Posterior vena cava (tissue), 2 donors: Measurements from ENCODE around the gene ADGRF4. TPM values are rescaled to one million over a fixed set of nuclear protein-coding genes. Genes with fewer than 3 reads are reported as not detected.

Source experiments
- DNase-seq: peaks from one replicate; pipeline ENCODE4 v3.0.0-alpha.2; 2020; ENCODE audit warnings: low spot score
- intact Hi-C, 2 donors: fragments of 100-400 bp; cut with DNase I; formaldehyde crosslinking; loops; one replicate each; pipeline versions ENCODE4 v1.14.1 to v1.14.2; 2022 to 2023
- long read RNA-seq, 2 donors: library from polyadenylated mRNA; unstranded; transcript quantifications; one replicate each; pipeline ENCODE4 v2.0.0, GENCODE V29; 2020 to 2021
- total RNA-seq, 2 donors: library from RNA; stranded (reverse); fragmentation: NEBNext Ultra II Directional; extraction: Animal tissue kit (Norgen Biotek cat#: 25700); gene quantifications; one replicate each; pipeline ENCODE4 v1.2.1, GENCODE V29; 2021
- donor health status: DM: yes; HTN: yes; CAD: no.
- donor health status: DM: yes; HTN: yes; CAD: no.

ADGRF4 gene, protein sequence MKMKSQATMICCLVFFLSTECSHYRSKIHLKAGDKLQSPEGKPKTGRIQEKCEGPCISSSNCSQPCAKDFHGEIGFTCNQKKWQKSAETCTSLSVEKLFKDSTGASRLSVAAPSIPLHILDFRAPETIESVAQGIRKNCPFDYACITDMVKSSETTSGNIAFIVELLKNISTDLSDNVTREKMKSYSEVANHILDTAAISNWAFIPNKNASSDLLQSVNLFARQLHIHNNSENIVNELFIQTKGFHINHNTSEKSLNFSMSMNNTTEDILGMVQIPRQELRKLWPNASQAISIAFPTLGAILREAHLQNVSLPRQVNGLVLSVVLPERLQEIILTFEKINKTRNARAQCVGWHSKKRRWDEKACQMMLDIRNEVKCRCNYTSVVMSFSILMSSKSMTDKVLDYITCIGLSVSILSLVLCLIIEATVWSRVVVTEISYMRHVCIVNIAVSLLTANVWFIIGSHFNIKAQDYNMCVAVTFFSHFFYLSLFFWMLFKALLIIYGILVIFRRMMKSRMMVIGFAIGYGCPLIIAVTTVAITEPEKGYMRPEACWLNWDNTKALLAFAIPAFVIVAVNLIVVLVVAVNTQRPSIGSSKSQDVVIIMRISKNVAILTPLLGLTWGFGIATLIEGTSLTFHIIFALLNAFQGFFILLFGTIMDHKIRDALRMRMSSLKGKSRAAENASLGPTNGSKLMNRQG
- under 1 TPM; 0.10 to 0.19 TPM for total RNA-seq
- long read RNA-seq, donor 1: 0 reads
- long read RNA-seq, donor 2: 0 reads

DNA sequence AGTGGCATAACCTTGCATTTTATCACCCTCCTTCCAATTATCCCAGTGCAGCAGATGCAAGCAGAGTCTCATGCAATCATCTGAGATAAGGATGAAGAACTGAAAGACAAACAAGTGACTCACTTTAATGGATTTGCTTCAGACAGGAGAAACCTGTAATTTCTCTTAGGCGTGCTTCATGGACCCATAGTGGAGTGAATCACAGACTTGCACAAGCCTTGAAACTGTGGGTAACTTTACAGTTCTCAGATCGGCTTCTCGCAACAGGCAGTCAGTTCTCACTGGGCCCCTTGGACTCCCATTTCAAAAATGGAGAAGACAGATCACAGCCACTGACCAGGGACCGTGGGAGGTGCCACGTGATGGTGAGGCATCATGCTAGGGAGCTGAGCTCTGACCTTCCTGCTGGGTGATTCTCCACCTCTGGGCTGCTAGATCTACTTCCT lies at the start of gene ADGRF4:
Gene ADGRF4 (plus strand): TSS at position 239 of the 446 bp plus-strand sequence. CDS start 8,666 bp downstream, outside the sequence.
- intact Hi-C loops: no loop called here
- no peak for DNase-seq

DNA sequence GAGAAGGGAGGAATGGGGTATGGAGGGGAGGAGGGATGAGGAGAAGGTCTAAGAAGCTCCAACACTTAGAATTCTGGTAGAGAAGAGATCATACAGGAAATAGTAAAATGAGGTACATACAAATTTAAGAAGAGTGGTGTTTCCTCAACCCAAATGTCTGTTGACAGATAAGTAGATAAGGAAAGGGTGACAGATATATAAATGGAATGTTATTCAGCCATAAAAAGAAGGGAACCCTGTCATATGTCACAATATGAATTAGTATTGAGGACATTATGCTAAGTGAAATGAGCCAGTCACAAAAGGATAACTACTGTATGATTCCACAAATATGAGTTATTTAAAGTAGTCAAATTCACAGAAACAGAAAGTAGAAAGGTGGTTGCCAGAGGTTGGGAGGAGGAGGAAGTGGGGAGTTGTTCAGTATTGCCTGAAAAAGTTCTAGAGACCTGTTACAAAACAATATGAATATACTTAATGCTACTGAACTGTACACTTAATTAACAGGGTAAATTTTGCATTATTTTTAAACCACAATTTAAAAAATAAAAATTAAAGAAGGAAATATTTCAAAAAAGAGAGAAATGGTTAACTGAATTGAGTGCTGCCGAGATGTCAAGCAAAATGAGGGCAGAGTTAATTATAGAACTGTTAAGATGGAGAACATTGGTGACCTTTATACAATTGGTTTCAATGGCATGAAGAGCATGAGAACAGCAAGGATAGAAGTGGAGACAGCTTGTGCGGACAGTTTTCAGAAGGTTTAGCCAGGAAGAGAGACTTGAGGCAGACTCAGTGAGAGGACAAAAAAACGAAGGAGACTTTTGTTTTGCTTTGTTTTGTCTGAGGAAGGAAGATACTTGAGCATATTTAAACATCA lies 47.6 kb upstream of the ADGRF4 start:
- DNase-seq: no peak
- intact Hi-C loops: no loop called here

DNA sequence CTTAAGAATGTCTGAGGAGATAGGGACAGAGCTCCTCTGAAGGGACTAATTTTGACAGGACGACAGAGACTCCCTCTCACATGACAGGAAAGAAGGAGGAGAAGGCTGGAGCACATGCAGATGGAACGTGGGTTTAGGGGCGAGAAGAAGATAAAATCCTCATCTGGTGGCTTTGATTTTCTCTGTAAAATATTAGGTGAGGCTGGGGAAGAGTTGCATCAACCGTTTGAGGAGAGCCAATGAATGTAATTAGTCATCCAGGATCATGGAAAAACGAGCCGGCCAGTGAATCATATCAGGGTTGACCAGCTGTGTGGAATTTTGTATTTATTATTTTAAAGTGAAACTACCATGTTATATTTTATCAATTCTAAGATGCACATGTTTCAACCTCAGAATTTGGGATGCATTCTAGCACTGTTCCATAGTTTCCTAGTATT lies 46.9 kb upstream of the ADGRF4 start:
- no peak for DNase-seq
- intact Hi-C loops: no loop called here

DNA sequence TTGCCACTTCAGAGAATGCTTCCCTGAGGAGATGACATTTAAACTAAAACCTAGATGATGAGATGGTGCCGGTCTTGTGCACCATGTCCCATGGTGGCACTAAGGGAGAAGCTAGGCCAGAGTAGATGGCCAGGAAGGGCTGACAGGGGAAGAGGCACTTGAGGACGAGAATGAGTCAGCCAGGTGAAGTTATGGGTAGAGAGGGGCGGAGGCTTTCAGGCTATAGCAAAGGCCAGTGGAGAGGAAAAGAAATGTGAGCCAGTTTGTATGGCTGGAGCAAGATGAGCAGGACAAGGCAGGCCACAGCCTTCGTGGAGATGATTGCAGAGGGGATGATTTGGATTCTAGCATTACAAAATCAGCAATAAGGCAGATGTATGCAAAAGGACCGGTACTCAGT lies 44.7 kb upstream of the ADGRF4 start:
- DNase-seq: no peak
- intact Hi-C loops: no loop called here

DNA sequence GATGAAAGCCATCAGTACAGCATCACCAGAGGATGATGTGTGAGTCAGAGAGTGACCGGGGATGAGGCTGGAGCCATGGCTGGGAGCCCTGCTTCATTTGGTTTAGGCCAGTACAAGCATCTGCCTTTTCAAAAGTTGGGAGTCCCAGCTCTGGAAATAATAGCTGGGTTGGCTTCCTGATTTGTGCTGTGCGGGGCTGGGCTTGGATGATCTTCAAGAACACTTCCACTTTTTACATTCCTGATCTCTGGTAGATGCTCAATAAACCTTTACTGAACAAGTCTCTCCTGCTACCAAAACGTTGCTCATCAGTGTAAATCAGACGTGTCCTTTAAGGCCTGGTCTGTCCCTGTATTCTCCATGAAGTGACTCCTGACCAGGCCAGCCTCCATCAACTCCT lies 44.1 kb upstream of the ADGRF4 start:
- no peak for DNase-seq
- intact Hi-C loops: no loop called here

DNA sequence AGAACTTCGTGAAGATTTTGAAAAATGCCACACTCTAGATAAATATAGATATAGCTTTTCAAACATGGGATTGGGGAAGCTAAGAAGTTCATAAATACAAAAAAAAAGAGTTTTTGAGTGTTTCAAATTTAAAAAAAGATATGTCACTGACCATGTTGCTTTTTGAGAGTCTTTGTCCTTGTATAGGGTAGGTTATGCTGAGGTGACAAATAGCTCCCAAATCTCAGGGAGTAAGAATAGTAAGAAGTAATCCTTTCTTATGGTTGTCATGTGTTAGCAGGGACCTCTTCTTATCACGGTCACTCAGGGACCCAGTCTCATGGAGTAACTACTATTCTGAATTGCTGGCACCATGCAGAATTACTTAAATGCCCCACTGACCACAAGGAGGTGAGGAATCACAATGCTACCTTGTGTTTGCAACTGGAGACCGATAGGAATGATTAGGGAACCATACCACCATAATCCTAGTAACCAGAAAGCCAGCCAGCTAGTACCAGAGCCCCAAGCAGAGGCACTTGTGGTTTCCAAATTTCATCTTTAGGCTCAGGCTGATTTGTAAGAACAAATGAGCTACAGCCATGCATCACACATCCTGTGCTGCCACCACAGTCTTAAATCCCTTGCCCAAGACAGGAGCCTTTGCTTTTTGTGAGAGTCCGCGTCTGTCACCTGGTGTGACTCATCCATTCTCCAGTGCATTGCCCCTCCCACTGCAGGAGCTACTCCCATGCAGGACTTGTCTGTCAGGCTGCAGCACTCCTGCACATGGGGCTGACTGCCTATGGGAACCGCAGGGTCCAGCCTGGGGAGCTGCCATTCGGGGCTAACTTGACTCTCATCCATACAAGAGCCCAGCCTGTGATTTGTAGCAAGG lies 42.4 kb upstream of the ADGRF4 start:
- no peak for DNase-seq
- intact Hi-C loops: no loop called here

DNA sequence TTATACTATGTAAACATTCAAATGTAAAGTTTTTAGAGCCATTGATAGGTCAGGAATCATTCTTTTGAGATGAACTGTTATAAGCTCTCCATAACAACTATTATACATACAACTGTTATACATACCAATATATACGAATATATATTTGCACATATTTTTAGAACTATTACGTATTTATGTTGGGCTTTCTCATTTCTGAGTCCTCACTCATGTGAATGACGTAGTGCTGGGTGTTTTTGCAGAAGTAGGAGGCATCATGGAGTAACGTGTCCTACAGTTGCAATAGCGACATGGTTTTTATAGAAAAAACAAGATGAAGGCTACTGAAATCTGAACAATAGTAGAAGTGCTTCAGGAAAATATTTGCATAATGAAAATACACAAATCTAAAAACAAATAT lies 36.4 kb upstream of the ADGRF4 start:
- DNase-seq: no peak
- intact Hi-C loops: no loop called here

DNA sequence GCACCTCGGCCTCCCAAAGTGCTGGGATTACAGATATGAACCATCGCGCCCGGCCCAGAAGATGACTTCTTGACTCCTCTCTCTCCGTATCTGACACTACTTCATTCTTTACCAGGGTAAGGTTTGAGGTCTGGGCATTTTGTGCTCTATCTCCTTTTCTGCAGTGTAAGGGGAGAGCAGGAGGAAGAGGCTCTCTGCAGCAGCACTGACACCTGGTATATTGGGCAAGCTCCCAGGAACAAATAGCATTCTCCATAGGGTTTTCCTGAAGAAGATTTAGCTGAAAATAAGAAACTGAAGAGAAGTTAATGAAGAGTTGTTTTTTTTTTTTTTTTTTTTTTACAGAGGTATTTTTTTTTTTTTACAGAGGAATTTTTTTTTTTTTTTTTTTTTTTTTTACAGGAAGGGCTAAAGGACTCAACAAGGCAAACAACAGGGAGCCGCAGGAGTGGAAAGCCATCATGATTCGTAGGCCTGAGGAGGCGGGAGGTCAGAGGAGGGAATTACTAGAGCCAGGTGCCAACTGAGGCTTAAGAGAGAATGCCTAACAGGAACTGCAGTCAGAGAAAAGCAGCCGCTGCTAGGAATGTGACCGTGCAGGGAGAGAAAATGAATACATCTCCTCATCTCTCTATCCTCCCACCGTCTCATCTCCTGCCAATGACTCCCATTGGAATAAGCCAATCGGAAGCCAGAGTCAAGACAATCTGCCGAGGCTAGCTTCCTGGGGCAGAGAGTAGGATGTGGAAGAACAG lies 34.7 kb upstream of the ADGRF4 start:
- intact Hi-C loops: no loop called here
- no peak for DNase-seq

DNA sequence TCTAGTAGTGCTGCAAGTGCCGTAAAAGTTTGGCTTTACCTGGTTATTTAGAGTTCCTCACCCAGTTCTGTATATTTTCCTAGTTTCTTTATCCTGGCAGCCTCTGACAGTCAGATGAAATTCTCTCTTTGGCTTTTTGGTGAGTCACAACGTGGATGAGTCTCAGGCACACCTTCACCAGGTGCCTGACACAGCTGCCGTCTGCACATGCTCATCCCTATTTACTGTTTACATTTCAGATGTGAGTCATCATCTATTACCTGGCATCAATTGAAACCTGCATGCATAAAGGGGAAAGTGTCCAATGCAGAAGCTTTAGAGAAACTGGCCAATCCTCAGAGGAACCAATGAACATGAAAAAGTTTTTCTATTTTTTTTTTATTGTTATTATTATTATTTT lies 33.3 kb upstream of the ADGRF4 start:
- no peak for DNase-seq
- intact Hi-C loops: no loop called here

DNA sequence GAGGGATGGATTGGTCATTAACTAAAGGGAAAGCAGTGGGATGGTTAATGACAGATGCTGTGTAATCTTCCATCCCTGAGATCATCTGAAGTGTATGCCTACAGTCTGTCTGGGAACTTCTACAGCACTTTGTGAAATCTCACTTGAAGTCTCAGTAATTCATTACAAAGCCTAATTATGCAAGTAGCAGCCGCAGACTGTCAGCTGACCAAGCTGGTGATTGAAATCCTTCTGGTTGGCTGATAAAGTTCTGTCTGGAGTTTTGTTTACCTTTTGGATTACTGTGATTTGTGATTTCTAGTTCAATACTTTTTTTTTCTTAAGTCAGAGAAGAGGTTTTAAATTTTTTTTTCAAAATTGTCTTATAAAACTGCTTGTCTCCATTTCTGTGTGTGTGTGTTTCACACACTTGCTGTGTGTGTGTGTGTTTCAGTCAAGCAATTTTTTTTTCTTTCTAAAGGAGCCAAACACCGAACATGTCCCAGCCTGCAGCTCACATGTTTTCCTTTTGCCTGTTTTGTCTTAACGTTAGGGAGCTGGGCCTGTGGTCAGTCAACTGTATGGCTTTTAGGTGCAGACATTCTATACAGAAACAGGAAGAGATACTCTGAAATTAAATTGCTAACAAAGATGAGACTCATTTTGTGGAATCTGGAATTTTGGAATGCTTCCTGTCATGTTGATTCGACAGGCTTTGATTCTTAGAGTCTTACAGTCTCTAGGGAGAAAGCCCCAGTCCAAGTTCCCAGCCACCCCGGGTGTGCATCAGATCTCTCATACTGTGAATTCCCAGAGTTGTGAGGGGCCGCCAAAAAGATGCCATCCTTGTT lies 28.5 kb upstream of the ADGRF4 start:
- DNase-seq: no peak
- intact Hi-C loops: no loop called here

DNA sequence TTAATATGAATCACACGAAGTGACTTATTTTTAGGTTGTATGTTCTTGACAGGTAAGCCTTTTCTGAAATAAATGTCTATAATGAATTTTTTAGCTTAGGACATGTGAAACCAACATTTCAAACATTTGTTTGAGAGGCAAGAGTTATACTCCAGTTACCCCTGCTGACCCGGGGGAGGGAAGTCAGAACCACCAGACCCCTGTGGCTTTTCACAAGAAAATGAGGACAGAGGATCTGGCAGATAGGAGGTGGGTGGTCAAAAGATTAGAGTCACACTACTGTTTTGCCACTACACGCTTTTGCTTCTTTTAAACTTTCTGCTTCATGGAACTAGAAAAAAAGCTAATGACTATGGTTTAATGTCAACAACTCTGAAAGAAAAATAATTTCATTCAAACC lies 27.5 kb upstream of the ADGRF4 start:
- intact Hi-C loops: no loop called here
- DNase-seq: no peak

DNA sequence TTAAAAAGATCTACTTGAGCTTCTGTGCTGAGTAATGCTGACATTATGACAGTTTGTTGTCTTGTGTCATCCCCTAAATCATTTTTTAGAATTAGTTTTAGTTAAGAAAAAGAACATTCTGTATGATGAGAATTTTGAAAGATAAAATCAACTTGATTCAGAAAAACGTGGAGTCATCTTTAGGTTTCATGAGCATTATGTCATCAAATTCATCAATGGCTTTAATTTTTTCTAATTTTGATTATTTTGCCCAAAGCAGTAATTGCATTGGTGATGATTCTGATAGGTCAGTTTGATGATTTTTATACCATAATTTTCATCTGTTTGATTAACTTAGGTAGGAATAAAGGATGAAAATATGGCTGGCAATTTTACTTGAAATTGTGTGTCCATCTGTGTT lies 26.6 kb upstream of the ADGRF4 start:
- intact Hi-C loops: no loop called here
- no peak for DNase-seq

DNA sequence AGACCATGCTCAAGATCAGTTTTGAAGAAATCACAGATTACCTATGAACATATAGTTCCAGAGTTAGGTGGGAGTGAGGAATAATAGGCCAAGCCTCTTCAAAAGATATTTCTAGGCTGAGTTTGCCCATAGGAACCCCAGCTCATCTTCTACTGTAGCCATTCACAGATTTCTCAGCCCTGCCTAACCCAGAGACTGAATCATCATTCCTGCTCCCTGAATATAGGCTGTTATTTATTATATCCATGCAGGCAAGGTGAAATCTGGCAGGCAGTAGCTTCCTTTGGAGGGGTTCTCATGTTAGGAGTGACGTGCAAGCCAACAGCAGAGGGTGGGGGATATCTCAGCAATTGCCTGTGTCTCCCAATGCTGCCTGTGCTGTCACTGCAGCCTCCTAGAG lies 25.6 kb upstream of the ADGRF4 start:
- intact Hi-C loops: no loop called here
- no peak for DNase-seq

DNA sequence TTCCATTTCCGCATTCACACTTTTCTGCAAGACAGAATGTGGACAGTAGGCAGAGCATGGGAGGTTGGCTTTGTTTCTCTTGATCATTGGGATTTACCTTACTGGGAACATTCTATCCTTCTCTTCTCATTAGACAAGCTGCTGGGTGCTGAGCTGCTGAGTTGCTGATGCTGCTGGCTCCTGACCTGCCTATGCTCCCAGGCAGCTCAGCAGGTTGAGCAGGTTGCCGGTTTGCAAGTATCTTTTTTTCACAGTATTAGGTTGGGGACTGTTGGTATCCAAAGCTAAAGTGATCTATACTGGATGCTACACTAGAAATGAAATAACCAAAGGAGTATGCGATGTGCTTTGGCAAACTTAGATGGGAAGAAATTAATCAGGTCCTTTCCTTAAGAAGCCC lies 23.7 kb upstream of the ADGRF4 start:
- intact Hi-C loops: no loop called here
- no peak for DNase-seq

DNA sequence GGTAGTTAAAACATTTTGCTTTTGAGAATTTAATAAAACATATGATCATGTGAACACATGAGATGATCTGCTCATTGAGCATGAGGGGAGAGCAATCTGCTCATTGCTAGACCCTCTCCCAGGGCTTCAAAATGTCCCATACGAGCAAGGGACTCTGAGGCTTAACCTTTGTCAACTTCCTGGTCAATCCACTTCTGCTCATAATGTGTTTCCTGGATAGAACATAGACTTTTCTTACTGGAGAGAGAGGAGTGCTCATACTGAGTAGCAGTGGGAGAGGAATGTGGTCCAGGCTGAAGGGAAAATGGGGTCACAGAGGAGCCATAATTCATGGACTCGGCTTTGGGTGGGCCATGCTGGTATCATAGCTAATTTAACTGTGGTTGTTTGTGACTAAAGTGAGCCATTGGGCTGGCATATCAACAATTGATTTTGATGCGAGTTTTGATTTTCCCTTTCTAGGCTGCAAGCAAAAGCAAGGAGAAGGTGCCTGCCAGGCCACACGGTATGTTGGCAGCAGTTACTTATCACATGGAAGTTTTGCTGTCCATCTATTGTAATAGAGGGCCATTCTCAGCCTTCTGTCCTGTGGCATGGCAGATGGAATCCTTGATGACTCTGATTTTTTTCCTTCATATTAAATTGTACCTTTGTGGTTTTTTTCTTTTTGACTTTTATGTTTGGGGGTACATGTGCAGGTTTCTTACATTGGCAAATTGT lies 20.8 kb upstream of the ADGRF4 start:
- intact Hi-C loops: no loop called here
- DNase-seq: no peak

DNA sequence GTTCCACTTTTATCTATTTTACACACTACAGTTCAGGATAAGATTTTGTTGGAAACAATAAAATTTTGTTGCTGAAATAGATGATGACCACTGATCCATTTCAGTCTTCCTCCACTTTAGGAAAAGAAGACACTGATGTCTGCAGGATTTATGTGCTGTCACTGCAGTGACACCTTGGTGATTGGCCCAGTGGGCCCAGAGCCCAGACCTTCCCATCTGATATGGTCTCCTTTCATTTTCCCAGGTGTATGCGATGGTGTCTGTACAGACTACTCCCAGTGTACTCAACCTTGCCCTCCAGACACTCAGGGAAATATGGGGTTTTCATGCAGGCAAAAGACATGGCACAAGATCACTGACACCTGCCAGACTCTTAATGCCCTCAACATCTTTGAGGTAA lies 19.6 kb upstream of the ADGRF4 start:
- DNase-seq: no peak
- intact Hi-C loops: no loop called here
